Measurements from ENCODE around the gene RNF149. TPM values are rescaled to one million over a fixed set of nuclear protein-coding genes. Genes with fewer than 3 reads are reported as not detected.

RNF149 gene
- total and polyA plus RNA-seq, 9 of the 15 experiments (the other 6 are each of a cell fraction or from before 2014, with no cell fraction given): 9.0 to 31.5 (median 22.8) TPM

- TF ChIP-seq CUX1 (CRISPR knock-in tag; IDR thresholded peaks at IDR 0.05) (no peak), ZBTB7A (IDR thresholded peaks at IDR 0.05; ENCODE audit: borderline replicate concordance, control insufficient read depth, low read depth, low read length) (peak; percentile 77; the same call in 1 of the 2 replicates), CCNT2 (IDR thresholded peaks at IDR 0.05; ENCODE audit: borderline replicate concordance, extremely low read depth, insufficient read length, low read depth, low read length) (peak; percentile 81), FOXJ3 (CRISPR knock-in tag; IDR thresholded peaks at IDR 0.05) (no peak), POLR2B (IDR thresholded peaks at IDR 0.05; ENCODE audit: low read depth, partially characterized antibody) (peak; percentile 89), REST (IDR thresholded peaks at IDR 0.05; ENCODE audit: borderline replicate concordance) (no peak), REST (CRISPR knock-in tag; IDR thresholded peaks at IDR 0.05; ENCODE audit: low read depth) (peak; percentile 26; the same call in 1 of the 2 replicates), TRIM28 (IDR thresholded peaks at IDR 0.05) (0 out of 2 replicates have a peak, but pooled peaks have one; percentile 42), PYGO2 (tag; IDR thresholded peaks at IDR 0.05) (no peak), FOXP1 (CRISPR knock-in tag; IDR thresholded peaks at IDR 0.05) (peak; percentile 22; the same call in 1 of the 2 replicates), HDAC8 (tag; IDR thresholded peaks at IDR 0.05) (no peak), IRF9 (tag; IDR thresholded peaks at IDR 0.05) (peak; percentile 78)
These were observed at the start of gene RNF149 (continued) for GRCh38 chr2:101308432-101309210.
